Activated CD4-positive, alpha-beta memory T cell treated with anti-CD3 and anti-CD28 coated beads, Interleukin-2, amount 10 ng/mL, durations not matched to agents 7 days and 5 days (primary cell): Measurements from ENCODE around the gene TMEM86A. TPM values are rescaled to one million over a fixed set of nuclear protein-coding genes. Genes with fewer than 3 reads are reported as not detected.

Source experiments
- CTCF ChIA-PET: fragments of 350-600 bp; sonication (Branson Sonifier 250); formaldehyde crosslinking; loops from one replicate; lab custom pipeline; 2021; ENCODE audit warnings: antibody characterized with exemption, inconsistent platforms; lab: Charles Lee
- POLR2A ChIA-PET: fragments of 350-600 bp; sonication (Branson Sonifier 250); formaldehyde crosslinking; loops from one replicate; lab custom pipeline; 2021; ENCODE audit warnings: antibody characterized with exemption; lab: Charles Lee
- DNase-seq: peaks from one replicate; pipeline ENCODE4 v3.0.0-alpha.2; 2020
- H3K27ac Mint-ChIP-seq: one replicate; pipeline ENCODE4 v1.8.0; 2021; ENCODE audit warnings: mild to moderate bottlenecking, mixed read lengths
- H3K27me3 Mint-ChIP-seq: one replicate; pipeline ENCODE4 v1.8.0; 2021; ENCODE audit warnings: mixed read lengths
- H3K36me3 Mint-ChIP-seq: one replicate; pipeline ENCODE4 v1.8.0; 2021; ENCODE audit warnings: low read depth, mixed read lengths
- H3K4me1 Mint-ChIP-seq: one replicate; pipeline ENCODE4 v1.8.0; 2021; ENCODE audit warnings: mixed read lengths
- H3K4me3 Mint-ChIP-seq: one replicate; pipeline ENCODE4 v1.8.0; 2021; ENCODE audit warnings: mild to moderate bottlenecking, mixed read lengths
- H3K9me3 Mint-ChIP-seq: one replicate; pipeline ENCODE4 v1.8.0; 2021; ENCODE audit warnings: mixed read lengths
- total RNA-seq, 2 experiments: library from RNA; stranded (reverse); gene quantifications; one replicate each; pipeline ENCODE4 v1.2.3, GENCODE V29; 2021

Gene TMEM86A
- total RNA-seq, 2 experiments from 2014 or later: 1.8 to 2.4 TPM

- Mint-ChIP-seq H3K27me3 (peaks cover 37% of the 10 kb centered on the region), H3K27ac (no peak overlapping the region), H3K4me1 (peaks cover 37% of the 10 kb centered on the region), H3K9me3 (no peaks in the 10 kb centered on the region), H3K36me3 (no peaks in the 10 kb centered on the region), H3K4me3 (no peak overlapping the region)
- ChIA-PET CTCF (interaction anchor here (0.7 to 1.3 kb wide), 2 partner anchors 24 to 162 kb away, joined by 3 read pairs; partner anchors contain the start of gene IGSF22), POLR2A (no interaction called here)
- DNase-seq: no peak
Measured at GRCh38 chr11:18701614-18702216, 3.1 kb downstream of the TMEM86A start.

GRCh38 chr11:18703001-18703763, 4.6 kb downstream of the TMEM86A start:
- no peaks in the 10 kb centered on the region for H3K36me3 Mint-ChIP-seq
- POLR2A ChIA-PET: interaction anchor here (0.6 to 1.1 kb wide), 2 partner anchors 21 to 33 kb away, joined by 3 read pairs; no protein-coding TSS in a partner anchor
- DNase-seq: no peak
- CTCF ChIA-PET: no interaction called here
- no peak overlapping the region for H3K27ac Mint-ChIP-seq
- H3K9me3 Mint-ChIP-seq: no peaks in the 10 kb centered on the region
- peaks cover 33% of the 10 kb centered on the region for H3K4me1 Mint-ChIP-seq
- H3K4me3 Mint-ChIP-seq: no peak overlapping the region
- peaks cover 49% of the 10 kb centered on the region for H3K27me3 Mint-ChIP-seq

- Mint-ChIP-seq H3K4me1 (peaks cover 29% of the 10 kb centered on the region), H3K36me3 (no peaks in the 10 kb centered on the region), H3K27ac (no peak overlapping the region), H3K4me3 (no peak overlapping the region), H3K27me3 (peaks cover 54% of the 10 kb centered on the region), H3K9me3 (no peaks in the 10 kb centered on the region)
- ChIA-PET CTCF (interaction anchor here (0.9 kb wide), 1 partner anchor 18 kb away, joined by 7 read pairs; no protein-coding TSS in a partner anchor), POLR2A (interaction anchor here (1.5 kb wide), 1 partner anchor 70 kb away, joined by 4 read pairs; the partner anchor contains the start of gene SPTY2D1)
- no peak for DNase-seq
Measured at GRCh38 chr11:18704045-18704645, 5.6 kb downstream of the TMEM86A start.

- Mint-ChIP-seq H3K27me3 (peaks cover 52% of the 10 kb centered on the region), H3K27ac (no peak overlapping the region), H3K9me3 (no peaks in the 10 kb centered on the region), H3K4me3 (no peak overlapping the region), H3K36me3 (no peaks in the 10 kb centered on the region), H3K4me1 (peaks cover 23% of the 10 kb centered on the region)
- no peak for DNase-seq
- POLR2A ChIA-PET: interaction anchor here (0.9 to 1.9 kb wide), 3 partner anchors 9 to 179 kb away, joined by 3 to 5 read pairs (median 4); partner anchors contain the start of gene SPTY2D1
- CTCF ChIA-PET: interaction anchor here (0.9 to 1.0 kb wide), 2 partner anchors 17 to 53 kb away, joined by 5 to 7 read pairs; no protein-coding TSS in a partner anchor
Measured at GRCh38 chr11:18704698-18705097, 6.1 kb downstream of the TMEM86A start.

GRCh38 chr11:18705651-18706281, 7.2 kb downstream of the TMEM86A start:
- no peak overlapping the region for H3K27ac Mint-ChIP-seq
- ChIA-PET POLR2A (interaction anchor here (0.8 to 1.9 kb wide), 4 partner anchors 11 to 180 kb away, joined by 3 to 5 read pairs (median 4); no protein-coding TSS in a partner anchor), CTCF (interaction anchor here (1.0 to 1.9 kb wide), 4 partner anchors 17 to 54 kb away, joined by 3 to 10 read pairs (median 5); no protein-coding TSS in a partner anchor)
- H3K36me3 Mint-ChIP-seq: no peaks in the 10 kb centered on the region
- peak overlapping the region; percentile 21 for H3K4me3 Mint-ChIP-seq
- H3K9me3 Mint-ChIP-seq: no peaks in the 10 kb centered on the region
- peaks cover 20% of the 10 kb centered on the region for H3K4me1 Mint-ChIP-seq
- DNase-seq: no peak
- peaks cover 50% of the 10 kb centered on the region for H3K27me3 Mint-ChIP-seq

- CTCF ChIA-PET: interaction anchor here (1.2 to 1.9 kb wide), 4 partner anchors 9 to 25 kb away, joined by 3 to 10 read pairs (median 4); no protein-coding TSS in a partner anchor
- peak overlapping the region; percentile 73 for H3K4me3 Mint-ChIP-seq
- peak overlapping the region; percentile 44 for H3K27ac Mint-ChIP-seq
- DNase-seq: peak; percentile 59
- POLR2A ChIA-PET: interaction anchor here (0.8 to 1.9 kb wide), 3 partner anchors 11 to 179 kb away, joined by 3 to 5 read pairs (median 4); no protein-coding TSS in a partner anchor
- no peaks in the 10 kb centered on the region for H3K36me3 Mint-ChIP-seq
- H3K4me1 Mint-ChIP-seq: peaks cover 20% of the 10 kb centered on the region
- no peaks in the 10 kb centered on the region for H3K9me3 Mint-ChIP-seq
- H3K27me3 Mint-ChIP-seq: peaks cover 46% of the 10 kb centered on the region
Measured at GRCh38 chr11:18706330-18707243, 8.0 kb downstream of the TMEM86A start.

GRCh38 chr11:18707811-18708340, 9.3 kb downstream of the TMEM86A start:
- Mint-ChIP-seq H3K27ac (no peak overlapping the region), H3K9me3 (no peaks in the 10 kb centered on the region), H3K36me3 (no peaks in the 10 kb centered on the region), H3K4me1 (peaks cover 20% of the 10 kb centered on the region), H3K4me3 (no peak overlapping the region), H3K27me3 (peaks cover 46% of the 10 kb centered on the region)
- CTCF ChIA-PET: interaction anchor here (1.2 to 3.2 kb wide), 2 partner anchors 8 to 14 kb away, joined by 3 to 12 read pairs; no protein-coding TSS in a partner anchor
- POLR2A ChIA-PET: no interaction called here
- no peak for DNase-seq

- H3K36me3 Mint-ChIP-seq: no peaks in the 10 kb centered on the region
- peaks cover 20% of the 10 kb centered on the region for H3K4me1 Mint-ChIP-seq
- no peaks in the 10 kb centered on the region for H3K9me3 Mint-ChIP-seq
- H3K27me3 Mint-ChIP-seq: peaks cover 42% of the 10 kb centered on the region
- CTCF ChIA-PET: interaction anchor here (1.3 to 3.2 kb wide), 2 partner anchors 13 to 21 kb away, joined by 4 to 12 read pairs; no protein-coding TSS in a partner anchor
- H3K4me3 Mint-ChIP-seq: no peak overlapping the region
- H3K27ac Mint-ChIP-seq: no peak overlapping the region
- POLR2A ChIA-PET: no interaction called here
- no peak for DNase-seq
Measured at GRCh38 chr11:18709414-18709813, 10.8 kb downstream of the TMEM86A start.

- POLR2A ChIA-PET: no interaction called here
- CTCF ChIA-PET: interaction anchor here (3.2 kb wide), 1 partner anchor 11 kb away, joined by 12 read pairs; no protein-coding TSS in a partner anchor
- DNase-seq: no peak
- H3K4me3 Mint-ChIP-seq: no peak overlapping the region
- peaks cover 13% of the 10 kb centered on the region for H3K4me1 Mint-ChIP-seq
- no peaks in the 10 kb centered on the region for H3K36me3 Mint-ChIP-seq
- no peak overlapping the region for H3K27ac Mint-ChIP-seq
- H3K9me3 Mint-ChIP-seq: no peaks in the 10 kb centered on the region
- peaks cover 34% of the 10 kb centered on the region for H3K27me3 Mint-ChIP-seq
Measured at GRCh38 chr11:18710545-18710944, 12.0 kb downstream of the TMEM86A start.

GRCh38 chr11:18713646-18714442, 15.3 kb downstream of the TMEM86A start:
- no peaks in the 10 kb centered on the region for H3K9me3 Mint-ChIP-seq
- POLR2A ChIA-PET: no interaction called here

GRCh38 chr11:18714443-18714780, 15.8 kb downstream of the TMEM86A start:
- ChIA-PET POLR2A (no interaction called here), CTCF (no interaction called here)
- no peaks in the 10 kb centered on the region for H3K9me3 Mint-ChIP-seq
- no peak for DNase-seq
- H3K4me3 Mint-ChIP-seq: no peak overlapping the region
- H3K27me3 Mint-ChIP-seq: peaks cover 16% of the 10 kb centered on the region
- no peaks in the 10 kb centered on the region for H3K36me3 Mint-ChIP-seq
- H3K4me1 Mint-ChIP-seq: no peaks in the 10 kb centered on the region
- H3K27ac Mint-ChIP-seq: no peak overlapping the region

More at GRCh38 chr11:18713646-18714442, 15.3 kb downstream of the TMEM86A start:
- Mint-ChIP-seq H3K4me1 (no peaks in the 10 kb centered on the region), H3K27me3 (peaks cover 16% of the 10 kb centered on the region), H3K36me3 (no peaks in the 10 kb centered on the region), H3K4me3 (no peak overlapping the region), H3K27ac (no peak overlapping the region)
- no peak for DNase-seq
- CTCF ChIA-PET: interaction anchor here (2.6 kb wide), 1 partner anchor 8 kb away, joined by 23 read pairs; no protein-coding TSS in a partner anchor
